B cell (primary cell): ENCODE measurements around the gene ZBTB3. TPM values are rescaled to one million over a fixed set of nuclear protein-coding genes. Genes with fewer than 3 reads are reported as not detected.

Experiments
- ATAC-seq: fragments of 200-7000 bp; cut with Tn5 transposase; one replicate; pipeline ENCODE4 v1.10.0; 2021; ENCODE audit warnings: low read depth, mild to moderate bottlenecking, moderate number of reproducible peaks, moderate library complexity
- CTCF ChIA-PET: fragments of 350-600 bp; sonication (Branson Sonifier 250); formaldehyde crosslinking; loops from one replicate; lab custom pipeline; 2021; ENCODE audit warnings: antibody characterized with exemption, inconsistent platforms; lab: Charles Lee
- POLR2A ChIA-PET: fragments of 350-600 bp; sonication (Branson Sonifier 250); formaldehyde crosslinking; loops from one replicate; lab custom pipeline; 2021; ENCODE audit warnings: antibody characterized with exemption; lab: Charles Lee
- DNase-seq: peaks from one replicate; pipeline ENCODE4 v3.0.0; 2013
- H2AFZ ChIP-seq: 2 replicates; pipeline ENCODE4 v1.6.1; 2012; ENCODE audit warnings: mild to moderate bottlenecking, low read depth, low read length; ENCODE audit not compliant: insufficient read depth, poor library complexity, severe bottlenecking
- H3K27ac ChIP-seq, 2 donors: 1 replicate in 1 of 2; 2 replicates in 1 of 2; pipeline ENCODE4 v1.5.1; 2012 to 2013; ENCODE audit warnings: low read length in 2 of 2, mild to moderate bottlenecking in 2 of 2, moderate library complexity in 1 of 2
- H3K27me3 ChIP-seq, 4 experiments: fragments of 200-600 bp in 1 of 4; sonication (generic) in 1 of 4; replicated peaks in 1 of 4; 1 replicate in 2 of 4; 2 replicates in 2 of 4; pipeline versions ENCODE4 v1.6.1 to v1.7.0; 2013 to 2016; ENCODE audit warnings: low read length in 3 of 4, mild to moderate bottlenecking in 2 of 4, mixed read lengths in 1 of 4, moderate library complexity in 1 of 4; ENCODE audit not compliant: insufficient read depth in 4 of 4, control insufficient read depth in 3 of 4; ENCODE audit errors: control extremely low read depth in 1 of 4
- H3K36me3 ChIP-seq, 2 experiments: replicated peaks in 1 of 2; 1 replicate in 1 of 2; 2 replicates in 1 of 2; pipeline versions ENCODE4 v1.6.1 to v1.7.1; 2013; ENCODE audit warnings: low read length in 1 of 2; ENCODE audit not compliant: insufficient read depth in 2 of 2, control insufficient read depth in 1 of 2; ENCODE audit errors: control extremely low read depth in 1 of 2, extremely low read depth in 1 of 2
- H3K4me1 ChIP-seq, 2 donors: fragments of 200-600 bp in 1 of 2; sonication (generic) in 1 of 2; 1 replicate in 1 of 2; 2 replicates in 1 of 2; pipeline versions ENCODE4 v1.5.1 to v1.6.1; 2013 to 2017; ENCODE audit warnings: low read length in 2 of 2; ENCODE audit not compliant: control insufficient read depth in 2 of 2, insufficient read depth in 2 of 2
- H3K4me2 ChIP-seq: replicated peaks from 2 replicates; pipeline ENCODE3; 2012; ENCODE audit warnings: mild to moderate bottlenecking, low read depth, low read length; ENCODE audit not compliant: poor library complexity, severe bottlenecking
- H3K4me3 ChIP-seq, 5 experiments: fragments of 200-600 bp in 1 of 5; sonication (generic) in 1 of 5; 1 replicate in 3 of 5; 2 replicates in 2 of 5; pipeline versions ENCODE4 v1.5.1 to v1.7.0; 2011 to 2016; ENCODE audit warnings: low read length in 4 of 5, mild to moderate bottlenecking in 4 of 5, low read depth in 2 of 5, control low read depth in 1 of 5, moderate library complexity in 1 of 5; ENCODE audit not compliant: insufficient read depth in 1 of 5; ENCODE audit errors: control extremely low read depth in 1 of 5, extremely low read depth in 1 of 5
- H3K79me2 ChIP-seq: fragments of 200-600 bp; sonication (generic); one replicate; pipeline ENCODE4 v1.6.0; 2016; ENCODE audit warnings: low read length; ENCODE audit not compliant: control insufficient read depth, insufficient read depth
- H3K9ac ChIP-seq: fragments of 200-600 bp; sonication (generic); 2 replicates; pipeline ENCODE4 v1.6.1; 2017; ENCODE audit warnings: mild to moderate bottlenecking, low read length, moderate library complexity
- H3K9me3 ChIP-seq, 3 donors: one replicate each; pipeline versions ENCODE4 v1.6.1 to v1.7.1; 2013; ENCODE audit warnings: low read length in 2 of 3; ENCODE audit not compliant: control insufficient read depth in 2 of 3, insufficient read depth in 1 of 3; ENCODE audit errors: control extremely low read depth in 1 of 3
- H4K20me1 ChIP-seq: 2 replicates; pipeline ENCODE4 v1.6.0; 2012; ENCODE audit warnings: mild to moderate bottlenecking, low read length; ENCODE audit not compliant: insufficient read depth, control insufficient read depth, poor library complexity, severe bottlenecking
- H3K27ac Mint-ChIP-seq: one replicate; pipeline ENCODE4 v1.8.0; 2021; ENCODE audit warnings: mixed read lengths
- H3K27me3 Mint-ChIP-seq: one replicate; pipeline ENCODE4 v1.8.0; 2021; ENCODE audit warnings: mixed read lengths
- H3K4me1 Mint-ChIP-seq: one replicate; pipeline ENCODE4 v1.8.0; 2021; ENCODE audit warnings: mixed read lengths
- H3K4me3 Mint-ChIP-seq: one replicate; pipeline ENCODE4 v1.8.0; 2021; ENCODE audit warnings: mixed read lengths
- H3K9me3 Mint-ChIP-seq: one replicate; pipeline ENCODE4 v1.8.0; 2022; ENCODE audit warnings: mixed read lengths; ENCODE audit not compliant: insufficient read depth
- EZH2 ChIP-seq: IDR thresholded peaks from 2 replicates; pipeline ENCODE4 v1.6.1; 2012; ENCODE audit warnings: borderline replicate concordance, low read depth, mild to moderate bottlenecking, moderate library complexity, low read length; ENCODE audit not compliant: insufficient read depth, poor library complexity, severe bottlenecking
- WGBS: methylation state at CpG from one replicate; pipeline ENCODE4 v1.1.5; 2013; ENCODE audit warnings: missing lambda C conversion rate; ENCODE audit not compliant: insufficient coverage; 5-methylcytosine and 5-hydroxymethylcytosine counted together
- intact Hi-C: fragments of 100-400 bp; cut with micrococcal nuclease; formaldehyde crosslinking; loops from one replicate; pipeline ENCODE4 v1.10.0; 2022
- polyA plus RNA-seq: library from polyadenylated mRNA; depleted of rRNA; stranded (reverse); fragments of >200 nt; gene quantifications from 2 replicates; pipeline ENCODE4 v1.2.3, GENCODE V29; 2012
- total RNA-seq, 2 donors: library from RNA; stranded (reverse); fragments of 120-200 nt in 1 of 2; gene quantifications; 1 replicate in 1 of 2; 2 replicates in 1 of 2; pipeline versions ENCODE4 v1.2.3 to v1.2.4, GENCODE V29; 2013 to 2022
- TF ChIP-seq, protein P1 (sequence below): fragments of 200-600 bp; IDR thresholded peaks from one replicate; pipeline ENCODE4 v1.8.0; 2022; ENCODE audit warnings: antibody characterized with exemption, mild to moderate bottlenecking

Gene ZBTB3
- total and polyA plus RNA-seq, 2 donors (not counting 1 experiment from before 2014, with no cell fraction given), result 8.7 to 22.0 TPM

DNA sequence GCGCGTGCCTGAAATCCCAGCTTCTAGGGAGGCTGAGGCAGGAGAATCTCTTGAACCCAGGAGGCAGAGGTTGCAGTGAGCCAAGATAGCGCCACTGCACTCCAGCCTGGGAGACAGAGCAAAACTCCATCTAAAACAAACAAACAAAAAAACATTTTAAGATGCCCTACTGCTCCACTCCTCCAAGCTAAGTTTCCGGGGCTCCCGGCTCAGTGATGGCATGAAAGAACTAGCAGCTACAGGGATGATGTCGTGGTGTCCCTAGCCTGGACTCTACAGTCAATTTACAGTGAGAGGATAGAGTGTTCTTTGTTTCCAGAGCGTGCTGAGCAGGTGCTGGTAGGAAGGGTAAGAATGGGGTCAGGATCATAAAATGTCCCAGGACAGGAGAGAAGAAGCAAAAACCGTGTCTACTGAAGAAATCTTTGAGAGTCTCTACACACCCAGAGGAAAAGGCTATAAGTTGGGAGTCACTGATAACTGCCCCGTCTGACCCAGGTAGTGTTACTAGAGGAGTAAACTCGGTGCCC, 1.2 kb upstream of the ZBTB3 start:
- intact Hi-C loops, result no loop called here
- peak overlapping the region; percentile 72 for H3K4me3 Mint-ChIP-seq
- Histone ChIP-seq H3K4me1 (peaks cover 7 to 21% of the 10 kb centered on the region in 2 donors), H3K27me3 (no peaks in the 10 kb centered on the region), H3K79me2 (peaks cover 38% of the 10 kb centered on the region), H3K36me3 (peaks cover 0 to 11% of the 10 kb centered on the region in 2 experiments), H3K9me3 (no peaks in the 10 kb centered on the region), H3K4me3 (no peak overlapping the region), H3K4me2 (no peak overlapping the region), H3K9ac (no peak overlapping the region), H4K20me1 (no peaks in the 10 kb centered on the region), H3K27ac (no peak overlapping the region), H2AFZ (no peak overlapping the region)
- ATAC-seq (no peak), DNase-seq (no peak)
- ChIA-PET CTCF (interaction anchor here (1.5 to 2.0 kb wide), 2 partner anchors 28 to 108 kb away, joined by 7 to 12 read pairs; partner anchors contain the start of gene HNRNPUL2), POLR2A (interaction anchor here (0.6 to 3.9 kb wide), 6 partner anchors 9 to 127 kb away, joined by 9 to 75 read pairs (median 20); partner anchors contain the start of genes HNRNPUL2, TAF6L and TTC9C)
- peaks cover 23% of the 10 kb centered on the region for H3K4me1 Mint-ChIP-seq
- 93% methylated on average over 3 of the region's 10 CpGs for WGBS
- no peaks in the 10 kb centered on the region for H3K9me3 Mint-ChIP-seq
- TF ChIP-seq EZH2, result no peak
- TF ChIP-seq, protein P1, sequence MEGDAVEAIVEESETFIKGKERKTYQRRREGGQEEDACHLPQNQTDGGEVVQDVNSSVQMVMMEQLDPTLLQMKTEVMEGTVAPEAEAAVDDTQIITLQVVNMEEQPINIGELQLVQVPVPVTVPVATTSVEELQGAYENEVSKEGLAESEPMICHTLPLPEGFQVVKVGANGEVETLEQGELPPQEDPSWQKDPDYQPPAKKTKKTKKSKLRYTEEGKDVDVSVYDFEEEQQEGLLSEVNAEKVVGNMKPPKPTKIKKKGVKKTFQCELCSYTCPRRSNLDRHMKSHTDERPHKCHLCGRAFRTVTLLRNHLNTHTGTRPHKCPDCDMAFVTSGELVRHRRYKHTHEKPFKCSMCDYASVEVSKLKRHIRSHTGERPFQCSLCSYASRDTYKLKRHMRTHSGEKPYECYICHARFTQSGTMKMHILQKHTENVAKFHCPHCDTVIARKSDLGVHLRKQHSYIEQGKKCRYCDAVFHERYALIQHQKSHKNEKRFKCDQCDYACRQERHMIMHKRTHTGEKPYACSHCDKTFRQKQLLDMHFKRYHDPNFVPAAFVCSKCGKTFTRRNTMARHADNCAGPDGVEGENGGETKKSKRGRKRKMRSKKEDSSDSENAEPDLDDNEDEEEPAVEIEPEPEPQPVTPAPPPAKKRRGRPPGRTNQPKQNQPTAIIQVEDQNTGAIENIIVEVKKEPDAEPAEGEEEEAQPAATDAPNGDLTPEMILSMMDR, result no peak
- no peaks in the 10 kb centered on the region for H3K27me3 Mint-ChIP-seq
- H3K27ac Mint-ChIP-seq, result peak overlapping the region; percentile 79
